ENCODE measurements around the gene CD83.

Gene CD83

DNA sequence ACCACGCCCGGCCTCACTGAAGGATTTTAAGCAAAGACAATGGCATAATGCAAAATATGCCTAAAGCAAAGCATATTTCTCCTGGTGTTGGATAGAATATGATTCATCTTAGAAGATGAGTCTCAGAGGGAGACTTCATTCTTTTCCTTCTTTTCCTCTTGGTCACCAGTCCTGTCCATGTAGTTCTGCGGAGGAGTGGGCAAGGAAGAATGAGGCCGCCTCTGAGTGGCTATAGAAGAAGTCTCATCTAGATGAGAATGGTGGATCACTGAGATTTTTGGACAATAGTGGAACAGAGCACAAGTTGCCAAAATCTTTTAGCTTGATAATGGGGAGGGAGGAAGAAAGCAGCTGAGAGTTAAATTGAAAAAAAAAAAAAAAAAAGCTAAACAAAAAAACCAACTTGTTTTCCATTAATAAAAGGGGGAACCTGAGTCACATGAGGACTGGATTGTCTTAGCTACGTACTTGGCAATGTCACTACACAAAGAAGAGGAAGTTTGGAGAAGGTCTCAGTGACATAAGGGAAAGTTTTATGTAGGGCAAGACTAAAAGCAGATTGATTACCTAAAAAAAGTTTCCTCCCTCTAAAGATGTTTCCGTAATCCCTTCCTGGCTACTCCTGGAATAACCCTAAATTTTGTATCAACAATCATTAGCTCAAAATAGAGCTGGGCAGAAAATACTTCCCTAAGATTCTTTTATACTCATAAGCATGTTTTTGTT lies 6.0 kb downstream of the CD83 start:
- DNase-seq (ENCODE audit: low read depth): no peak

DNA sequence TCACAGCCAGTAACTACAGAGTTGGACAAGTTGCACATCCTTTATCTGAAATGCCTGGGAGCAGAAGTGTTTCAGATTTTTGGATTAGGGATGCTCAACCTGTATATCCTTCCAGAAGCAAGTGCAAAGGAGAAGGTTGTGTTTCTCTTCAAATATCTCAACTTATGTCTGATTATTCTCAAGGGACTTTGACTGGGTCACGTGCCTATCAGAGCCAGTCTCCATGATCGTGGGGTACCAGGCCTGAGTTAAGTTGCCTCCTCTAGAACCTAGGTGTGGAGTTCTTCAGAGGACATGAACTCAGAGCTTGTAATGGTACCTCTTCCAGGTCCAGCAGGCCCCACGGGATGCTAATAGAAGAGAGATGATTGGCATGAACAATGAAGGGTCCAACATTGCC lies 7.8 kb downstream of the CD83 start:
- DNase-seq (ENCODE audit: low read depth): no peak

DNA sequence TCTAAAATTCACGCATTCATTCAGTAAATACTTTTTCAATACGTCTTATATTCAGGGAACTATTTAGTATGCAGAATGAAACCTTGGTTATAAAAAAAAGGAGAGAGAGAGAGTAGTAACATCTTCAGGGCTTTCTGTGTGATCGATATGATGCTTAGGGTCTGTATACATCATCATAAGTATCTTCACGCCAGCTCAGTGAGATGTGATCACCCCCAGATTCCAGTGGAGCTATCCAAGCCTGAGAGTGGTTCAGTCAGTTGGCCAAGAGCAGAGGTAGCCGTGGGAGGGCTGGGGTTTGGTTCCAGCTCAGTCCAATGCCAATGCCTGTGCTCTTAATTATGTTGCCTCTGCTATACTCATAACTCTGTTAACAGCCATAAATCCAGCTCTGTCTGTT lies 8.6 kb downstream of the CD83 start:
- DNase-seq (ENCODE audit: low read depth): no peak

DNA sequence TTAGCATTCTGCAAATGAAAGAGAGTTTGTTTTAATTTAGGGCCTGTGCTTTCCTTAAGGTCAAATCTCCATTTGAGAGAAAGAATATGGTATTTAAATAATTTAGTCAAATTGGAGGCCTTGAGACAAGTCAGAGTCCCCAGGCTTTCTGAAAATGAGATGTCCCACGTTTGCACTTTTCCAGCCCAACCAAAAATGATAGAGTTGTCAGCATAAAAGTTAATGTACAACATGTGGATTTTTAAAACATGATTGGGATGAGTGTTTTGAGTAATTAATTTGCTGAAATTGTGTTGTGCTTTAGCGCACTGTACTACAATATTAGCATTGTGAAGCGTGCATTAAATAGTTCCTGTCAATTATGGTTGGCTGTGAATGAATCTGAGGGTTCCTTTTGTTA lies 10.0 kb downstream of the CD83 start:
- DNase-seq (ENCODE audit: low read depth): no peak

DNA sequence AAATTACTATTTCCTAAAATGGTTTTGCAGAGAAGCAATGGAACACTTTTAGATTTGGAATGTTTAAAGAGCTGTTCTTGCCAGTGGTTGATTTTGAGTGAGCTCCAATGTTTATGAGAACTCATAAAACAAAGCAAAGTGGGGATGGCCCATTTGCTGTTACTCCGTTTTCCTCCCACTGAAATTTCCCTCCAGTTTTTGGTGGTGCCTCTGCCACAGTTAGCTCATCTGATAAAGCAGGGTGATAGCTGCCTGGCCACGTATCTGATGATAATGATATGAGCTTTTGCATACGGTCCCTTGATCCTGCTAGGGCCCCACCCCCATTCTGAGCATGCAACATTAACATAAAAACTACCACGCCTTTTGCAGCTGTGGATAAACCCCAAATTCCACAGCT lies 10.4 kb downstream of the CD83 start:
- no peak for DNase-seq (ENCODE audit: low read depth)

DNA sequence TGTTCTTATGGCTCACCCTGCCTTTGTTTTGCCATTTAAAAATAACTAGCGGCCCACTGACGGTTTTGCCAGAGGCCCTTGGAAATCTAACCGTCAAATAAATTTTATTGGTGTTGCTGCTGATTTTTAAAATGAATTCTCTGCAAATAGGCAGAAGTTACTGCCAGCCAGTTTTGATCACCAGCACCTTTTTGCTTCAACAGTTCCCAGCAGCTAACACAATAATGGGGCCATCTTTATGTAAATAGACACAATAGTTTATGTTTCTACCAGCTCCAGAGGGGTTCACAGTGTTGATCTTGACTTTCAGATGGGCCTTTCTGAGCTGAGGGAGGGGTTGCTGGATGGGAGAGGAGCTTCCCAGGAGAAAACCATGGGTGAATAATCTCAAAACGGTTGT lies 11.2 kb downstream of the CD83 start:
- no peak for DNase-seq (ENCODE audit: low read depth)

DNA sequence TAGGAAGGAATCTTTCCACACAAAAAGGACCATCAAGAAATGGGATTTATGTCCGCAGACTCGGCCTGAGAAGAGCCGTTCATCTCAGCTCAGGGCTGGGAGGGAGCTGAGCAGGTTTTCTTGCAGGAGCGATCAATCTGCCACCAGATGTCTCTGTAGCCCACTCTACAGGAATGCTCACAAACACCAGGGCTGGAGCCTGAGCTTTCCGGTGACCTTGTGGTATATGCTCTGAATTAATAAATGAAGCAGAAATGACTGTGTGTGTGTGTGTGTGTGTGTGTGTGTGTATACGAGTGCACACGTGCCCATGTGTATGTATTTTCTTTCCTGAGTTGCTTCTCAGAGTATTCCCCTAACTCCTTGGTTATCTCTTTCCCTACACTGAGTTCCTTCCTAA lies 12.0 kb downstream of the CD83 start:
- no peak for DNase-seq (ENCODE audit: low read depth)

DNA sequence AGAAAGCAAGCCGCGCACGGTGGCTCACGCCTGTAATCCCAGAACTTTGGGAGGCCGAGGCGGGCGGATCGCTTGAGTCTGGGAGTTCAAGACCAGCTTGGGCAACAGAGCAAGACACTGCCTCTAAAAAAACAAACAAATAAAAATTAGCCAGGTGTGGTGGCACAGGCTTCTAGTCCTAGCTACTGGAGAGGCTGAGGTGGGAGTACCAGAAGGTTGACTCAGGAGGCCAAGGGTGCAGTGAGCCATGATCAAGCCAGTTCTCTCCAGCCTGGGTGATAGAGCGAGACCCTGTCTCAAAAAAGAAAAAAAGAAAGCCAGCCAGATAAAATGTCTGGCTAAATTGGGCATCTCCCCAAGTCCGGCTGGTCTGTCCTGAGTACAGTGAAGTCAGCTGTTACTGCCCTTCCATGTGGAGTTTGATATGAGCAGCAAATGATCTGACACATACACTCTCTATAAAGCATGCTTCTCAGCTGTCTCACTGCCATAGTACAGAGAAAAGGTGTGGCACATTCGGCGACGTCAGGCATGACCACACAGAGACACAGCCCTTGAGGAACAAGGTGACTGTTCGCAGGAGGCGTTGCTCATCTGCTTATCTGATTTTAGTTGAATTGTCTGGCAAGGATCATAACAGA lies 13.0 kb downstream of the CD83 start:
- no peak for DNase-seq (ENCODE audit: low read depth)

DNA sequence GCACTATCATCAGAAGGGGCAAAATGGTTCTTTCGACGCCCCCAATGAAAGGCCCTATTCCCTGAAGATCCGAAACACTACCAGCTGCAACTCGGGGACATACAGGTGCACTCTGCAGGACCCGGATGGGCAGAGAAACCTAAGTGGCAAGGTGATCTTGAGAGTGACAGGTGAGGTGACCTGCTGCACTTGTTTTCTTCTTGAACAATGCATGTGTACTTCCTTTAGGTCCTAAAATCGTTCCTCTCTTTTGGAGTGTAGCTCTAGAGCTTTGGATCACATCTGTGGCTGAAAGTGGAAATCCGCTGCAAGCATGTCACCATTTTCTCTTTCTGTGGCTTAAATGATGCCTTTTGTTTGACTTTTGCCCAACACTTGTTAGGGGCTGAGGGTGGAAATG lies 14.0 kb downstream of the CD83 start:
- DNase-seq (ENCODE audit: low read depth): no peak

DNA sequence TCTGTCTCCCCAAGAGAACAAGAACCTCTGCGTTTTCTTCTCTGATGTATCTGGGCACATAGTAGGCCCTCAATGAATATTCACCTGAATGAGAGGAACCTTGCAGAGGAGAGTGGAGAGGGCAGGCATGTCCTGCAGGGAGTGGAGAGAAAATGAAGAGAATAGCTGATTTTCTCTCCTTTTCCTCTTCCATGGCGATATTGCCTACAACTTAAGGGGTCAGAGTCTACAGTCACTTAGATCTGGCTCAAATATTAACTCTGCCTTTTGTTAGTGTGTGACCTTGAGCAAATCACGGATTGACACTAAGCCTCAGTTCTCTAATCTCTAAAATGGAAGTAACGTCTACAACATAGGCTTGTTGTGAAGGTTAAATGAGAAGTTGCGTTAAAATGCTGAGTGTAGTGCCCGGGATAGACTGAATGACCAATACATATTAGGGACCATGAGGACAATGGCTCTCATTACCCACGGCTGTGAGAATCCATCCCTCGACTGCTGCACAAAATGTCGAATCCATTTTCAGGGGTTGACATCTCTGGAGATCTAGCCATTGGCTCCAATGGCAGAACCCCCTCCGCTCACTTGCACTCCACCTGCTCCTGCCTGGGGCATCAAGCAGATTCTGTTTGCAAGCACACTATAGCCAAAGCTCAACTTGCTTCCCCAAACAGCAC lies 14.8 kb downstream of the CD83 start:
- DNase-seq (ENCODE audit: low read depth): no peak

DNA sequence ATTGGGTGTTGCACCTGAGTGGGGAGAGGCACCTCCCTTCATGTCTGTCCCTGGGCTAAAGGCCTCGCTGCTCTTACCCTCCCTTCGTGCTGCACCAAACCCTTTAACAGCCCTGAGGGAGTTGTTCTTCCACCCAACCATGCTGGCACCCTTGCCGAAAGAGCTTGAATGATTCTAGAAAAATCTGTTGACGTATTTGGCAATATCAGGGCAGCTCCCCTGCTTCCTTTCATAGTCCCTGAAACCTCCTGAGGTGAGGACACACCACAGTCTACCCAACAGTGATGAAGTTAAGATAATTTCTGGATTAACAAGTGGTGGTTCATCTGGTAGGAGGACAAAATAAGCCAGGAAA lies 15.3 kb downstream of the CD83 start:
- no peak for DNase-seq (ENCODE audit: low read depth)

DNA sequence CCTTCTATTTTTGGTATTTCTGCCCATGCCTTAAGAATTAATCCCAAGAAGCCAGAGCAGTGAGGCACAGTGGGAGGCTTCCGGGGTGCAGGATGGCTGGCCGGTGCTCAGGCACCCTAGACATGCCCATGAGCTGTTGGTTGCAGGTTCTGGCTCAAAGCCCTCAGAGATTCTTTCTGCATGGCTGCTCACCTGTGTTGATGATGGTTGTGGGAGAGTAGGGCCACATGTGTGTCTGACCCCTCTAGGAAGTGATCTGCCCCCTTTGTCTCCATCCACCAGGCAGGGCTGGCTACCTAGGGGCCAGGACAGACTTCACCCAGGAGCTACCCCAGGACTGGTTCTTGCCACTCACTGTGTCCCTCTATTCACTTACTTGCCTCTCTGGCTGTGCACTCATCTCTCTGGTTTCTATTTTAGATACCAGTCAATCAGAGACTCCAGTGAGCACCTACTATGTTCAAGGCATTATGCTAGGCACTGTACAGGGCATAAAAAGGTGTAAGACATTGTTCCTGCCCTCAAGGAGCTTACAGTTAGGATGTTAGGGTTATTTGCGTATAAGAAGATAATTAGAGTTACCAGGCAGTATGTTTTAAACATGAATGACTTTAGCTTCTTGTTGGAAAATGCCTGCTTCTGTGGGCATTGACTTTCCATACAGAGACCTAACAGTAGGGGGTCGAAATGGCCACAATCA lies 16.8 kb downstream of the CD83 start:
- no peak for DNase-seq (ENCODE audit: low read depth)

DNA sequence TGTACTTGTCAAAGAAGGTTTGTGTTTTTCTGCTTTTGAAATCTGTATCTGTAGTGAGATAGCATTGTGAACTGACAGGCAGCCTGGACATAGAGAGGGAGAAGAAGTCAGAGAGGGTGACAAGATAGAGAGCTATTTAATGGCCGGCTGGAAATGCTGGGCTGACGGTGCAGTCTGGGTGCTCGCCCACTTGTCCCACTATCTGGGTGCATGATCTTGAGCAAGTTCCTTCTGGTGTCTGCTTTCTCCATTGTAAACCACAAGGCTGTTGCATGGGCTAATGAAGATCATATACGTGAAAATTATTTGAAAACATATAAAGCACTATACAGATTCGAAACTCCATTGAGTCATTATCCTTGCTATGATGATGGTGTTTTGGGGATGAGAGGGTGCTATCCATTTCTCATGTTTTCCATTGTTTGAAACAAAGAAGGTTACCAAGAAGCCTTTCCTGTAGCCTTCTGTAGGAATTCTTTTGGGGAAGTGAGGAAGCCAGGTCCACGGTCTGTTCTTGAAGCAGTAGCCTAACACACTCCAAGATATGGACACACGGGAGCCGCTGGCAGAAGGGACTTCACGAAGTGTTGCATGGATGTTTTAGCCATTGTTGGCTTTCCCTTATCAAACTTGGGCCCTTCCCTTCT lies 18.4 kb downstream of the CD83 start:
- DNase-seq (ENCODE audit: low read depth): no peak

DNA sequence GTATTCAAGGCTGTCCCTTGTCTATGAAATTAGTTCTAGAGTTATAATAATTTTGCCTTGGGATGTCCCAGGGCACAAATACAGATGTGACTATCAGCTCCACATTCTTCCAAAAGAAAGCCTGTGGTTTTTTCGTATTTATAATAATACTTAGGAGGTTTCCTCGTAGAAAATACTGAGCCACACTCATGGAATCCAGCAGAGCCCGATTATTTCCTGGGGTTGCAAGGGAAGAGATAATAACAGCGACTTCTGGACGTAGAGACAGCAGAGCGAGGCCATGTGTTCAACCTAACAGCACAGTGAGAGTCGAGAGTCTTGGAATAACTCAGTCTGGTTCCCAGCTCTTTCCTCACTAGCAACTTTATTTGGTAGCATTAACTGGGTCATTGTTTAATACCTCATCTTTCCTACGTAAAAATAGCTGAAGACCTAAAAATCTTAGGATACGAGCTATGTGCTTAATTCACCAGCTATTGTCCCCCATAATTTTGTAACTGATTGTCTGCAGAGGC lies 21.2 kb downstream of the CD83 start:
- DNase-seq (ENCODE audit: low read depth): no peak

DNA sequence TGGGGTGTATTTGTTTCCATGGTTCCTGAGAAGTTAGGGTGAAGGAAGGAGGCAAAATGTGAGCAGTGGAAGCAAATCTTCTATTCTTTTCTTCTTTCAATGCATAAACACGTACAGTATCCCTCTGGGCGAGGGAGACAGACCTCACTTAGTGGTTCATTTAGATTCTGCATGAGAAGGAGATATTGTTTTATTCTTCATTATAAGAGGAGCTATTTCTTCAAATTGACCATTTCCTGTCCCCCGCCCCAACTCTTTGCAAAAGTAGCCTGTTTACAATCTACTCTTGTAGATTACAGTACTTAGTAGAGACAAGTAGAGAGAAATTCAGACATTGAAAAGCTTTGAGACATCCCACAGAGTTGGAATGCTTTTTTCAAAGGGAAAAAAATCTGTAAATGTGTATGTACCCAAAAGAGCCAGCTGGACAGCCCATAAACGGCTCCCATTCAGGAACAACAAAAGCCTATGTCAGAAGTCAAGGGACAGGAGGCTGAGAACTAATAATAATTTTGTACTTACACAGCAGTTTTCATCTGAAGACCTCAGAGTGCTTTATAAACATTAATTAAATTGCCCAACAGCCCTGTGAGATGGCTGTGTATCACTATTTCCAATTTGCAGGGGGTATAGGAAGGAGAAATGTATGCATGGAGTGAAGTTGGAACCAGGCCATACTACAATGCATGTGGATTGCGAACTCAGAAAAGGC lies 23.9 kb downstream of the CD83 start:
- DNase-seq (ENCODE audit: low read depth): no peak

DNA sequence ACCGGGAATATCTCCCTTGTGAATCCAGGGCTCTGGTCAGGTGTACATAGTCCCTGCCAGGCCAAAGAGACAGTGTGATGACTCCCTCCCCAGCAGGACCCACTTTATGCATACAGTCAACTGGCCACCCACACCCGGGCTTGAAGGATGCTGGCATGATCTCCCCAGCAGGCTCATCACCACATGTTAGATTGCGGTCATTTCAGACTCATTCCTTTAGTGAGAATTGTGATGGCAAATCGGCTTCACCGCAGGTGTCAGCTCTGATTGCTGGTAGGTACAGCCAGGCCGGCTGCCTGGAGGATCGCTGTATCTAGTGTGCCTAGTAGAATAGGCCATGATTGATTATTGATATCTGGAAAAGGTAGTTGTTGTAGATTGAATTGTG lies 24.5 kb downstream of the CD83 start:
- DNase-seq (ENCODE audit: low read depth): no peak

DNA sequence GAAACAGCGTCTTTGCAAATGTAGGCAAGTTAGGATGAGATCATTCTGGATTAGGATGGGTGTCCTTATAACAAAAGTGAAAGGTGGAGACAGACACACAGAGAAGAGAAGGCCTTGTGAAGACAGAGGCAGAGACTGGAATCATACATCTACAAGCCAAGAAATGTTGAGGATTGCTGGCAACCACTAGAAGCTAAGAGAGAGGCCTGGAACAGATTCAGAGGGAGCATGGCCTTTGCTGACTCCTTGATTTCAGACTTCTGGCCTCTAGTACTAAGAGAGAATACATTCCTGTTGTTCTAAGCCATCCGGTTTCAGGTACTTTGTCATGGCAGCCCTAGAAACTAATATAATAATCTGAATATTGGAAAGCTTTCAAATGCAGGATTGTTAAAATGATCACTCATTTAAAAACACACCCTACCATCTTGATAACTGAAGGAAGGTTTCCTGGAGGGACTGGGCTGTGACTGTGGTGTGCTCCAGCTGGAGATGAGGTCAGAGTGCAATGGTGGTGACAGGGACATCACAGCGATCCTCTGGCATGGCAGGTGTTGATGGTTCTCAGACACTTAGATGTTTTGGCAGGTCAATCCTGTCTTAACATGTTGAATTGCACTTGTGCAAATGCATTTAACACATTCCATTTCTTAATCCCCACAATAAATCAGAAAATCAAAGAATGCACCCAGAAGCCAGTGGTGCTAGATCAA lies 25.1 kb downstream of the CD83 start:
- no peak for DNase-seq (ENCODE audit: low read depth)

DNA sequence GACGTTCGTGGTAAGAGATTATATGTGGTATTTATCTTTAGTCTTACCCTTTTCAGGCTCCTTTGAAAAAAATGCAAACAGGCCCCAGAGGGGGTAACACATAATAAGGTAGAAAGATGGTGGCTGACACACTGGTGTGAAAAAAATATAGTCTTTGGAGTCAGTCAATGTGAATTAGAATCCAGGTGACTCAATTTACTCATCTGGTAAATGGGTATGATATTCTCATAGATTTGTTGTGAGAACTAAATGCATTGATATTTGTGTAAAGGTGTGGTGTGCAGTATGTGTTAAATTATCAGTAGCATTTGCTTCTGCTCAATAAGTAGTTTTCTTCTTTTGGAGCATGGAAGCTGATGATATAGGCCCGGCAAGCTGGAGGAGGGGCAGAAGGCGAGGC lies 25.7 kb downstream of the CD83 start:
- no peak for DNase-seq (ENCODE audit: low read depth)

DNA sequence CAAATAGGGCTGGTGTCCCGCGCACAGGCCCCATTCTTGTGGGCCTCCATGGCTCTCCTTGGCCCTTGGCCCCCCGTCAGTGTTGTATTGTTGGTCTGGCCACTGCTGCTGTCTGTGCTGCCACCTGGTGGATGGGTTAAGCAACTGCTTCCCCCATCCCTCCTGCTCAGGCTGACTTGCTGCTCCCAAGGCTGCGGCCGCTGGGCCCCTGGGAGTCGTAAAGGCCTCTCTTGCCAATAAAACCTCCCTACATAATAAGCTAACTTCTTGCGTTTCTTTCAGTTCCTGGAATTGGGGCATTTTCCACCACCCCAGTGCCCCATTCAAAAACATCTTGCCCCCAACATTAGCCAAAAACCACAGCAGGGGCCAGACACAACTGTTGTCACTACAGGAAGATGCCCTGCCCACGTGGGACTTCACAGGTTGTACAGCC lies 27.1 kb downstream of the CD83 start:
- DNase-seq (ENCODE audit: low read depth): peak; percentile 56

DNA sequence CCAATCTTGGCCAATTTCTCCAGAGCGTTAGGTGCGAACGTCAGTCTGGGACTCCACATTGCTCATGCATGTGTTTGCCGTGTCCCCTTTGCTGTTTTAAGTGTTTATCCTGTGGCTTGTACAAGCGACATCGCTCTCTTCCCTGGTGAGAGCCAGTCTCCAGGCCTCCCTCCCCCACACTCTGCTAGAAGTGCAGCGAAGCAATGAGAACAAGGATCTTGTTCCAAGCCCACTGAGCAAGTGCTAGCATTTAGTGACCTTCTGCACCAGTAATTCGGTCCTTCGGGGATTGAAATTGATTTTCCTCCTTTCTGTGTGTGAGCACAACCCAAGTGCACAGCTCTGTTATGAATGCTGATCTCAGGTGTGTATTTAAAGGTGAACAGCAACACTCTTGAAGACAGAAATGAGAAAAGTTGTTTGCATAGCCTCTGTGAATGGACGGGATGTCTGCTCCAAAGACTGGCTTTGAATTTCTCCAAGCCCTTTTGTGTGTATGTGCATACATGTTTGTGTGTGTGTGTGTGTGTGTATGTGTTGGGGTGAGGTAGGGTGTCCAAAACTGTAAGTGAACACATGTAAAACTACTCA lies 29.0 kb downstream of the CD83 start:
- DNase-seq (ENCODE audit: low read depth): no peak

DNA sequence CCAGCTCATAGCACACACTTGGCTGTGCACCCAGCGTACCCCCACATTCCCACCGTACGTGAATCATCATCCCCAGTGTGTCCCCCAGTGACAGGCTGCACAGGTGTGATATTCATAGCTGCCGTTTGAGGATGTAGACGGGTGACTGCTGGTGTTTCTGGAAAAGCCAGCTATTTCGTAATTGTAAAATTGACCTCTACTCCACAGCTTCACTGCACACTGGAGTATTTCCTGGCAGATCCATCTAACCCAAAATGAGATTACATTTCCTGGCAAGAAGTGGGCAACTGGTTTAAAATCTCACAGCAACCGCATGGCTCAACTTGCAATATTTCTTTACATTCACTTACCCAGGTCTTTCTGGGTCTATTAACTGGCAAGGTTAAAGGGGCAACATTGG lies 30.3 kb downstream of the CD83 start:
- DNase-seq (ENCODE audit: low read depth): no peak

All from activated gamma-delta T cell treated with anti-CD3 and anti-CD28 coated beads, Interleukin-2, amount 50 U/mL, for 16 hours (primary cell).